Gastrocnemius medialis (tissue), 4 donors: ENCODE measurements around the gene TM4SF1.

Source experiments
- CTCF ChIP-seq, 5 experiments: fragments of 450-650 bp in 3 of 5; fragments of 200-600 bp in 2 of 5; sonication (generic) in 2 of 5; IDR thresholded peaks in 4 of 5; conservative IDR thresholded peaks in 1 of 5; 1 replicate in 4 of 5; 2 replicates in 1 of 5; pipeline ENCODE4 v1.5.1; 2016 to 2019; ENCODE audit warnings: antibody characterized with exemption in 5 of 5, mild to moderate bottlenecking in 3 of 5, moderate library complexity in 3 of 5
- POLR2A ChIP-seq, 2 donors: fragments of 450-650 bp; IDR thresholded peaks; one replicate each; pipeline ENCODE4 v1.6.1; 2017; ENCODE audit warnings: antibody characterized with exemption in 2 of 2, mild to moderate bottlenecking in 2 of 2, moderate library complexity in 2 of 2

- TF ChIP-seq CTCF (IDR thresholded peaks at IDR 0.05 in 4 of 5, conservative IDR thresholded peaks at IDR 0.05 in 1 of 5) (no peak), POLR2A (IDR thresholded peaks at IDR 0.05) (no peak)
Observed at GRCh38 chr3:149419816-149420215, 42.4 kb upstream of the TM4SF1 start.
